Suppressor macrophage treated with lipopolysaccharide for 4 hours (primary cell): ENCODE results near the gene CYSLTR2.
"Not testable (repeated sequence)": the region's sequence is repeated elsewhere in the genome, so short reads cannot be mapped to it uniquely, and the experiment has no call there.

Source experiments
- DNase-seq: peaks from one replicate; pipeline ENCODE4 v3.0.0-alpha.2; 2020

The CYSLTR2 gene

DNA sequence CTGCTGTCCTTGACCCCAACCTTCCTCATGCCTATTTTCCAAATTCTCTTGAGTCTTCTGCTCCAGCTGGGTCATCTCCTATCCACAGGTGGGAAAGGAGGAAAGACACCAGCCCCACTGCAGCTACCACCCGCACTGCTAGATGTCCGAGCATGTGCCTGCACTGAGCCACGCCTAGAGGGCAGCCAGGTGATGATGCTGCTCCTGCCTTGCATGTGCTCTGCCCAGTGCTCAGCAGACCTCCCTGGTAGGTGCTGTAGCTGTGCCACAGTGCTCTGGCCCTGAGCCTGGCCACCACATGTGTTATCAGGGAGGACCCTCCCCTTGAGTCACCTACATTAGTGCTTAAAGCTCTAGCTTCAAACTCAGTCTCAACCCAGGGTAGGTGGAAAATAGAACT, 6.9 kb upstream of the CYSLTR2 start:
- no peak for DNase-seq

DNA sequence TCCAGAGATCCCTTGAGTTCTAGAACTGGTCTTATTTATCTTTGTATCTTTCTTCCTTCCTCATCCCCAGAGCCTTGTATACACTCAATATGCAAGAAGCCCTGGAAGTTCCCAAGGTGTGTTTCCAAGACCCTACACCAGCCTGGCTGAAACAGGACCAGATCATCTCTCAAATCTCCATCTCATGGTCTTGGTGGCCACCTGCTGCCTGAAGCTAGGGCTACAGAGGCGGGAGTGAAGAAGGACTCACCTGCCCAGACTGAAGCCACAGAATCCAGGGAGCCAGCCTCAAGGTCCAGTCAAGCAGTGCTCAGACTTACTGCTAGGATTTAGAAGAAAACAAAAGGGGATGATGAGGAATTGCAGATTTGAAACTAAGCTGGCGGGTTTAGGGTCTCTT, 6.1 kb upstream of the CYSLTR2 start:
- no peak for DNase-seq

GRCh38 chr13:48648446-48648845, 5.3 kb upstream of the CYSLTR2 start:
- no peak for DNase-seq

- peak; percentile 20 for DNase-seq
Measured at GRCh38 chr13:48652851-48653471, 768 bp upstream of the CYSLTR2 start.

GRCh38 chr13:48654511-48654910, 782 bp downstream of the CYSLTR2 start:
- DNase-seq = no peak

- DNase-seq = no peak
Measured at GRCh38 chr13:48655291-48655690, 1.6 kb downstream of the CYSLTR2 start.

GRCh38 chr13:48656608-48657007, 2.9 kb downstream of the CYSLTR2 start:
- peak; percentile 28 for DNase-seq

DNA sequence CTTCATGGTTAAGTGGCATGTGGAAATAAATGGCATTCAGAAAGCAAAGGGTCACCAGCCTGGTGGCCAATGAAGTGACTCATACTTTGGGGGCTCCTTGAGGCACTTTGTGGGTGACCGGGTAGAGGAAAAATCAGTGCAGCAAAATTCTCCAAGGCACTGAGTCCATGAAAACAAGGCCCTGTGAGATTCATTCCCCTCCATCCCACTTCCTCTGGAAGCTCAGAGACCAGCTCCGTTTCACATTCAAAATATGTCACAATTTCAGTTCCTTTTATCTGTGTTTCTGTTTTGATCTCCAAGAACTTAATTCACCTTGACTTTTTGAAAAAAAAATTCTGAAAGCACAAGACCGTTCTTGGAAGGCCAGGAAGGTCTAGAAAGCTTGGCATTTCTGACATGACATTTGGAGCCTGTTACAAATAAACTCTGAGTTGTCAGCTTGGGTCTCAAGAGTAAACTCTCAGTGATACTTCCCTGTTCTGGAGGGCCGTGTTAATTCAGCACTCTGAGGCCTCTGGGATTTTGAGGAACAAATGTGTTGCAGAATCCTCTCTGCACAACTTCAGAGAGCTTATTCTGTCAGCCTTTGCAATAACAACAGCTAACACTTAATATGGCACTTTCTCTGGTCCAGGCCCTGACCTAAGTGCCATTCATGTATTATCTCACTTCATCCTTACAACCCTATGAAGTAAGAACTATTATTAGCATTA, 6.8 kb downstream of the CYSLTR2 start:
- DNase-seq = peak; percentile 89

DNA sequence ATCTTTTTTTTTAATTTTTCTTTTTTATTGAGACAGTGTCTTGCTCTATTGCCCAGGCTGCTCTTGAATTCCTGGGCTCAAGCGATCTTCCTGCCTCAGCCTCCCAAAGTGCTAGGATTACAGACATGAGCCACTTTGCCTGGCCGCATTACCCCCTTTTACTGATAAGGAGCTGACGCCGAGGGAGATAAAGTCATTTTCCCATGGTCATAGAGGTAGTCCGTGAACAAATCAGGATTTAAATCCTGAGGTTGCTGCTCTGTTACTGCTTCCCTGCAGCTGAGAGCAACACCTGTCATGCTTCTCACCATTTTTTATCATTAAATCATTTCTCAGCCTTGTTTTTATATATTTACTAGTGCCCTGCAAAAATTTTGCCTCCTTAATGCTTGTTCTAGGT, 7.4 kb downstream of the CYSLTR2 start:
- no peak for DNase-seq

DNA sequence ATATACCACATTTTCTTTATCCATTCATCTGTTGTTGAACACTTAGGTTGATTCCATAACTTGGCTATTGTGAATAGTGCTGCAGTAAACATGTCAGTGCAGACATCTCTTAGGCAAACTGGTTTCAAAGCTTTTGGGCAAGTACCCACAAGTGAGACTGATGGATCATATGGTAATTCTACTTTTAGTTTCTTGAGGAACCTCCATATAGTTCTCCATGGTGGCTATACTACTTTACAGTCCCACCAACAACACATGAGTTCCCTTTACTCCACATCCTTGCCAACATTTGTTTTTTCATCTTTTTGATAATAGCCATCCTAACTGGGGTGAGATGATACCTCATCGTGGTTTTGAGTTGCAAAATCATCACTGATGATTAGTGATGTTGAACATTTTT, 8.5 kb downstream of the CYSLTR2 start:
- DNase-seq = peak; percentile 48

GRCh38 chr13:48667136-48667535, 13.4 kb downstream of the CYSLTR2 start:
- no peak for DNase-seq

DNA sequence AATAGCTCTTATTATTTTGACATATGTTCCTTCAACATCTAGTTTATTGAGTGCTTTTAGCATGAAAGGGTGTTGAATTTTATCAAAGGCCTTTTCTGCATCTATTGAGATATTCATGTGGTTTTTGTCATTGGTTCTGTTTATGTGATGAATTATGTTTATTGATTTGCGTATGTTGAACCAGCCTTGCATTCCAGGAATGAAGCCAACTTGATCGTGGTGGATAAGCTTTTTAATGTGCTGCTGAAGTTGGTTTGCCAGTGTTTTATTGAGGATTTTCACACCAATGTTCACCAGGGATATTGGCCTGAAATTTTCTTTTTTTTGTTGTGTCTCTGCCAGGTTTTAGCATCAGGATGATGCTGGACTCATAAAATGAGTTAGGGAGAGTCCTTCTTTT, 17.7 kb downstream of the CYSLTR2 start:
- not testable (repeated sequence) for DNase-seq

DNA sequence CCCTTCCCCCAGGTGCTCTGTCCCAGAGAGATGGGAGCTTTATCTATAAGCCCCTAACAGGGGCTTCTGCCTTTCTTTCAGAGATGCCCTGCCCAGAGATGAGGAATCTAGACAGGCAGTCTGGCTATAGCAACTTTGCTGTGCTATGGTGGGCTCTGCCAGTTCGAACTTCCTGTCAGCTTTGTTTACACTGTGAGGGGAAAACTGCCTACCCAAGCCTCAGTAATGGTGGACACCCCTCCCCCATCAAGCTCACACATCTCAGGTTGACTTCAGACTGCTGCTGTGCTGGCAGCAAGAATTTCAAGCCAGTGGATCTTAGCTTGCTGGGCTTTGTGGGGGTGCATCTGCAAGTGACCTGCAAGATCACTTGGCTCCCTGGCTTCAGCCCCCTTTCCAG, 21.5 kb downstream of the CYSLTR2 start:
- no peak for DNase-seq

GRCh38 chr13:48678316-48678715, 24.6 kb downstream of the CYSLTR2 start:
- DNase-seq = no peak

DNA sequence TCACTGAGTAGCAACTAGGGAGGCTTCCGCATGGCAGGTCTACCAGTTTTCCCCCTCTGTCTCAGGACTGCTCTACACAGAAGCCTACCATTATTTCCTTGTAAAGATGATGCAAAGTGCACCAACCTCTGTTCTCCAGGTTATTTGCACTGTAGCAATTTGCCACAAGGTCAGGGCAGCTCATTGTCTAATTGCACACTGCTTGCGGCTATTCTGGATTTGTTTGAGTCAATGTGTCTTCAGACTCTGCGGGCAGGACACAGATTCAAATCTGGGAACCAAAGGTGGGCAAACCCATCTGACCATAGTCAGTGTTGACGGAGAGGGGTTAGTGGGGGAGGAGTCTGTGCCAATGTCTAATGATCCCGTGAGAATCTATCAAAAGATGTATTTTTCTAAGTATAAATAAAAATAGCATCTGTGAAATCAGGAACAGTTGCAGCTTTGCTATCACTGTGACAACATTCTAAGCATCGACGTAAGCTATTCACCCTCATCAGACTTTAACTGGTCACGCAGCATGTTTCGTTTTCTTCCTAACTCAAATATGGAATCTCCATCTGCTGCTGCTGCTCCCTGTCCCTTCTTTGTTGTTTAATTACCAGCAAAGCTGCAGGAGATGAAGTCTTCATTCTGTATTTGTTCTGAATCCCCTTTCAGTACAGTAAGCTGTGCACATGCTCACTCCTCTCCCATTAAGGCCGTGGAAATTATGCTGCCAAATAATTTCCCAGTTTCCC, 26.4 kb downstream of the CYSLTR2 start:
- no peak for DNase-seq

DNA sequence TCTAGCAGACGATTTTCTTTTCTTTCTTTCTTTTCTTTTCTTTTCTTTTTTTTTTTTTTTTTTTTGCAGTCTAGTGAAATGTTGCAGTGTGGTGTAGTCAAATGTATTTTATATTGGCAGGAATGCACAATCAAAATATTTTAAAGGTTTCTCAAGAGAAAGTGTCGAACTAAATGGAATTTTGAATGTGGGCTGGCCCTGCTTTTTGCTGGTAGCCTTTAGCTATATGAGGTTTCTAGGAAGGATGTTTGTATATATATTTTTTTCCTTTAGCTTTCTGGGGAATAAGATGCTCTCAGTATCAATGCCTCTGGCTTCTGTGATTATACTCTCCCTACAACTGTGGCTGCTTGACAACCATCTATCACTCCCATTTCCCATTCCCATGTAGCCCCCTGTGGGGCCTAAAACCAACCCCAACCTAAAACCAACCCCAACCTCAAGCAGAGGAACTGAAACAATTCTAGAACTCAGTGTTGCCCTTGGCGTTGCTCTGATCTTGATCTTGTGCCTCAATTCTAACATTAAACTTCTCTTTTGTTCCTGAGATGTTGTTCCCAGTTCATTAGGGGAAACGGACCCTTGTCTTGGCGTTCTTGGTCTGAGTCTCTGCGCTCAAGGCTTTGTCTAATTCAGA, 27.1 kb downstream of the CYSLTR2 start:
- no peak for DNase-seq

- DNase-seq = no peak
Measured at GRCh38 chr13:48681905-48682304, 28.2 kb downstream of the CYSLTR2 start.

DNA sequence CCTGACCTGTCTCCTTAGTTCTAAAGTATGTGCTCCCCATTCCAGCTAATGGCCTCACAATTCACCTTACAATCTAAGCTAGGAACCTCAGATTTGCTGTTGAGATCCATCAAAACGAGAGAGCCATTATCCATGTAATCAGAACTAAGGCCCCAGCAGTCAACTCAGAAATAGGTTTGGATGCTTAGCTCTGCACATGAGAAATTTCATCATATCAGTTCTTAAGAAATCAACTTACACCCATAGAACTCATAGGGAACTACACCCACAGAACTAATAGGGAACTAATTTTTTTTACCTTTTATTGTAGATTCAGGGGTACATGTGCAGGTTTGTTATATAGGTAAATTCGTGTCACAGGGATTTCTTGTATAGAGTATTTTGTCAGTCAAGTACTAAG, 28.7 kb downstream of the CYSLTR2 start:
- peak; percentile 32 for DNase-seq

DNA sequence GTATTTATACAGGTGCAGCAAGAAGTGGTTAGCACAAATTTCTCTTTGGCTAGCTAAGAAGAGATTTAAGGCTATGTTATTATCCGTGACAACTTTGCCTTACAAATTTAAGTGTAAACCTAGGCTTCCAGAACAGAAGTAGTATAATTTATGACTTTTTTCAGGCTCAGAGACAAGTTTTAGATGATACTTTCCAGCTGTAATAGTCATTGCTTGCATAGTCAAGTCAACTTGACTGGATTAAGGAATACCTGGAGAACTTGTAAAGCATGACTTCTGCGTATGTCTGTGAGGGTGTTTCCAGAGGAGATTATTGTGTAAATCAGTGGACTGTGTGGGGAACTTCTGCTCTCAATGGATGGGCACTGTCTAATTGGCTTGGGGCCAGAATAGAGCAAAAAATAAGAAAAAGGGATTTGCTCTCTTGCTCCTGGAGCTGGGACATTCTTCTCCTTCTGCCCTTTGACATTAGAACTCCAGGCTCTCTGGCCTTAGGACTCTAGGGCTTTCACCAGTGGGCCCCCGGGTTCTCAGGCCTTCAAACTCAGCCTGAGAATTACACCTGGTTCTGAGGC, 33.0 kb downstream of the CYSLTR2 start:
- no peak for DNase-seq

DNA sequence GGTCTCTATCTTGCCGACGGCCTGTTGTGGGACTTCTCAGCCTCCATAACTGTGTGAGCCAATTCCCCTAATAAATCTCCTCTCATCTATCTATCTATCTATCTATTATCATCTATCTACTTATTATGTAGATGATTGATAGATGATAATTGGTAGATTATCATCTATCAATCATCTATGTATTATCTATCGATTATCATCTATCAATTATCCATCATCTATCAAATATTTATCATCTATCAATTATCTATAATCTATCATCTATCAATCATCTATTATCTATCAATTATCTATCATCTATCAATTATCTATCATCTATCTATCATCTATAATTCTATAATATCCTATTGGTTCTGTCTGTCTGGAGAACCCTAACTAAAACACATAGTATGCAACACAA, 33.5 kb downstream of the CYSLTR2 start:
- DNase-seq = no peak

DNA sequence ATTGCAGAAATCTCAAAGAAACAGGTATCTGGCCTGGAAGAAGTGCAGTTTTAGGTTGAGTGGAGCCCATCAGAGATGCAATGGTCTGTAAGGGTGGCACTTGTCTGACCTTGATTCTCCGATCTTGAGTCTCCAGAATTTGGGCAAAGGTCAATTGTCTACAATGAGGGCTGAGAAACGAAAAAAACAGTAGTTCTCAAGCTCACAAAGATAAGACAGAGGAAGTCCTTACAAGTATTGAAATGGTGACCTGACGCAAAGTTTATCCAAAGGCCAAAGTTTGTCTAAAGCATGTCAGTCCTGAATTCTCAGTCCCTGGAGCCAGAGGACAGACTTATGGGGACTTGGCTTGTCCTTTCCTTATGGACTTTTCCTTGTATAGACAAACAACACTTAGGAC, 40.3 kb downstream of the CYSLTR2 start:
- no peak for DNase-seq

- DNase-seq = no peak
Measured at GRCh38 chr13:48695776-48696175, 42.0 kb downstream of the CYSLTR2 start.

DNA sequence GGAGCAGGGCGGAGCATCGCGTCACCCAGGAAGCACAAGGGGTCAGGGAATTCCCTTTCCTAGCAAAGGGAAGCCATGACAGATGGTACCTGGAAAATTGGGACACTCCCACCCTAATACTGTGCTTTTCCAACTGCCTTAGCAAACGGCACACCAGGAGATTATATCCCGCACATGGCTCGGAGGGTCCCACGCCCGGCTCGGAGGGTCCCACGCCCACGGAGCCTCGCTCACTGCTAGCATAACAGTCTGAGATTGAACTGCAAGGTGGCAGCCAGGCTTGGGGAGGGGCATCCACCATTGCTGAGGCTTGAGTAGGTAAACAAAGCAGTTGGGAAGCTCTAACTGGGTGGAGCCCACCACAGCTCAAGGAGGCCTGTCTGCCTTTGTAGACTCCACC, 42.9 kb downstream of the CYSLTR2 start:
- not testable (repeated sequence) for DNase-seq
